Measurements from ENCODE around the gene DTNB.

Gene DTNB

GRCh38 chr2:25490217-25490616, 183.2 kb downstream of the DTNB start:
- FAIRE-seq (no peak), DNase-seq (ENCODE audit: insufficient read length, low spot score) (no peak)
- TF ChIP-seq SPI1 (IDR thresholded peaks at IDR 0.05; ENCODE audit: low read depth, low read length): no peak
- no peak for TF ChIP-seq POLR2AphosphoS5 (IDR thresholded peaks at IDR 0.05; ENCODE audit: low read depth, low read length)
- TF ChIP-seq TAF1 (IDR thresholded peaks at IDR 0.05; ENCODE audit: low read depth, low read length): no peak
- no peak for TF ChIP-seq PAX5 (IDR thresholded peaks at IDR 0.05; ENCODE audit: insufficient read depth, low read length, severe bottlenecking)
- no peak for TF ChIP-seq POU2F2 (IDR thresholded peaks at IDR 0.05; ENCODE audit: low read depth, low read length)
- TF ChIP-seq POLR2A (IDR thresholded peaks at IDR 0.05; ENCODE audit: low read depth, low read length): no peak

- DNase-seq (ENCODE audit: insufficient read length, low spot score) (no peak), FAIRE-seq (no peak)
- TF ChIP-seq POLR2AphosphoS5 (IDR thresholded peaks at IDR 0.05; ENCODE audit: low read depth, low read length) (no peak), POLR2A (IDR thresholded peaks at IDR 0.05; ENCODE audit: low read depth, low read length) (no peak), PAX5 (IDR thresholded peaks at IDR 0.05; ENCODE audit: insufficient read depth, low read length, severe bottlenecking) (no peak), TAF1 (IDR thresholded peaks at IDR 0.05; ENCODE audit: low read depth, low read length) (no peak), POU2F2 (IDR thresholded peaks at IDR 0.05; ENCODE audit: low read depth, low read length) (no peak), SPI1 (IDR thresholded peaks at IDR 0.05; ENCODE audit: low read depth, low read length) (no peak)
Observed at GRCh38 chr2:25489631-25490030, 183.7 kb downstream of the DTNB start.

- TF ChIP-seq SPI1 (IDR thresholded peaks at IDR 0.05; ENCODE audit: low read depth, low read length) (peak; percentile 97), POLR2AphosphoS5 (IDR thresholded peaks at IDR 0.05; ENCODE audit: low read depth, low read length) (no peak)
- DNase-seq (ENCODE audit: insufficient read length, low spot score) (no peak), FAIRE-seq (peak; percentile 93)
Observed at GRCh38 chr2:25483607-25484266, 189.6 kb downstream of the DTNB start.

- TF ChIP-seq POLR2A (IDR thresholded peaks at IDR 0.05; ENCODE audit: low read depth, low read length): no peak
- no peak for TF ChIP-seq PAX5 (IDR thresholded peaks at IDR 0.05; ENCODE audit: insufficient read depth, low read length, severe bottlenecking)
- TF ChIP-seq TAF1 (IDR thresholded peaks at IDR 0.05; ENCODE audit: low read depth, low read length): no peak
- TF ChIP-seq SPI1 (IDR thresholded peaks at IDR 0.05; ENCODE audit: low read depth, low read length): peak; percentile 93
- FAIRE-seq (peak; percentile 96), DNase-seq (ENCODE audit: insufficient read length, low spot score) (peak; percentile 30)
Observed at GRCh38 chr2:25482341-25482740, 191.0 kb downstream of the DTNB start.

GRCh38 chr2:25481381-25482300, 191.7 kb downstream of the DTNB start:
- DNase-seq (ENCODE audit: insufficient read length, low spot score) (no peak), FAIRE-seq (peak; percentile 68)
- TF ChIP-seq TAF1 (IDR thresholded peaks at IDR 0.05; ENCODE audit: low read depth, low read length) (no peak), PAX5 (IDR thresholded peaks at IDR 0.05; ENCODE audit: insufficient read depth, low read length, severe bottlenecking) (no peak)

- FAIRE-seq: peak; percentile 43
- no peak for TF ChIP-seq PAX5 (IDR thresholded peaks at IDR 0.05; ENCODE audit: insufficient read depth, low read length, severe bottlenecking)
- no peak for TF ChIP-seq SPI1 (IDR thresholded peaks at IDR 0.05; ENCODE audit: low read depth, low read length)
- TF ChIP-seq POU2F2 (IDR thresholded peaks at IDR 0.05; ENCODE audit: low read depth, low read length): no peak
- no peak for TF ChIP-seq TAF1 (IDR thresholded peaks at IDR 0.05; ENCODE audit: low read depth, low read length)
- no peak for TF ChIP-seq POLR2AphosphoS5 (IDR thresholded peaks at IDR 0.05; ENCODE audit: low read depth, low read length)
- no peak for TF ChIP-seq POLR2A (IDR thresholded peaks at IDR 0.05; ENCODE audit: low read depth, low read length)
- DNase-seq (ENCODE audit: insufficient read length, low spot score): no peak
Observed at GRCh38 chr2:25480561-25480960, 192.8 kb downstream of the DTNB start.

GRCh38 chr2:25479761-25480160, 193.6 kb downstream of the DTNB start:
- DNase-seq (ENCODE audit: insufficient read length, low spot score): no peak
- TF ChIP-seq POLR2A (IDR thresholded peaks at IDR 0.05; ENCODE audit: low read depth, low read length) (no peak), POU2F2 (IDR thresholded peaks at IDR 0.05; ENCODE audit: low read depth, low read length) (no peak), TAF1 (IDR thresholded peaks at IDR 0.05; ENCODE audit: low read depth, low read length) (no peak), PAX5 (IDR thresholded peaks at IDR 0.05; ENCODE audit: insufficient read depth, low read length, severe bottlenecking) (no peak), POLR2AphosphoS5 (IDR thresholded peaks at IDR 0.05; ENCODE audit: low read depth, low read length) (no peak), SPI1 (IDR thresholded peaks at IDR 0.05; ENCODE audit: low read depth, low read length) (no peak)
- FAIRE-seq: no peak

- TF ChIP-seq TAF1 (IDR thresholded peaks at IDR 0.05; ENCODE audit: low read depth, low read length) (no peak), POLR2A (IDR thresholded peaks at IDR 0.05; ENCODE audit: low read depth, low read length) (no peak), POLR2AphosphoS5 (IDR thresholded peaks at IDR 0.05; ENCODE audit: low read depth, low read length) (no peak), PAX5 (IDR thresholded peaks at IDR 0.05; ENCODE audit: insufficient read depth, low read length, severe bottlenecking) (no peak), SPI1 (IDR thresholded peaks at IDR 0.05; ENCODE audit: low read depth, low read length) (no peak), POU2F2 (IDR thresholded peaks at IDR 0.05; ENCODE audit: low read depth, low read length) (no peak)
- DNase-seq (ENCODE audit: insufficient read length, low spot score) (no peak), FAIRE-seq (no peak)
Observed at GRCh38 chr2:25478736-25479135, 194.6 kb downstream of the DTNB start.

- FAIRE-seq (no peak), DNase-seq (ENCODE audit: insufficient read length, low spot score) (no peak)
- TF ChIP-seq PAX5 (IDR thresholded peaks at IDR 0.05; ENCODE audit: insufficient read depth, low read length, severe bottlenecking): no peak
- no peak for TF ChIP-seq POU2F2 (IDR thresholded peaks at IDR 0.05; ENCODE audit: low read depth, low read length)
- no peak for TF ChIP-seq POLR2AphosphoS5 (IDR thresholded peaks at IDR 0.05; ENCODE audit: low read depth, low read length)
- no peak for TF ChIP-seq POLR2A (IDR thresholded peaks at IDR 0.05; ENCODE audit: low read depth, low read length)
- TF ChIP-seq SPI1 (IDR thresholded peaks at IDR 0.05; ENCODE audit: low read depth, low read length): no peak
- TF ChIP-seq TAF1 (IDR thresholded peaks at IDR 0.05; ENCODE audit: low read depth, low read length): no peak
Observed at GRCh38 chr2:25473758-25474340, 199.5 kb downstream of the DTNB start.

All from GM12891 (cell line).